GM18508 (cell line): Measurements from ENCODE around the gene UCN.

Experiments
- ATAC-seq: cut with Tn5 transposase; IDR thresholded peaks from one replicate; pipeline ENCODE4 v1.9.1; 2021; ENCODE audit warnings: moderate number of reproducible peaks; ENCODE audit not compliant: insufficient read depth, unreplicated experiment

Gene UCN

DNA sequence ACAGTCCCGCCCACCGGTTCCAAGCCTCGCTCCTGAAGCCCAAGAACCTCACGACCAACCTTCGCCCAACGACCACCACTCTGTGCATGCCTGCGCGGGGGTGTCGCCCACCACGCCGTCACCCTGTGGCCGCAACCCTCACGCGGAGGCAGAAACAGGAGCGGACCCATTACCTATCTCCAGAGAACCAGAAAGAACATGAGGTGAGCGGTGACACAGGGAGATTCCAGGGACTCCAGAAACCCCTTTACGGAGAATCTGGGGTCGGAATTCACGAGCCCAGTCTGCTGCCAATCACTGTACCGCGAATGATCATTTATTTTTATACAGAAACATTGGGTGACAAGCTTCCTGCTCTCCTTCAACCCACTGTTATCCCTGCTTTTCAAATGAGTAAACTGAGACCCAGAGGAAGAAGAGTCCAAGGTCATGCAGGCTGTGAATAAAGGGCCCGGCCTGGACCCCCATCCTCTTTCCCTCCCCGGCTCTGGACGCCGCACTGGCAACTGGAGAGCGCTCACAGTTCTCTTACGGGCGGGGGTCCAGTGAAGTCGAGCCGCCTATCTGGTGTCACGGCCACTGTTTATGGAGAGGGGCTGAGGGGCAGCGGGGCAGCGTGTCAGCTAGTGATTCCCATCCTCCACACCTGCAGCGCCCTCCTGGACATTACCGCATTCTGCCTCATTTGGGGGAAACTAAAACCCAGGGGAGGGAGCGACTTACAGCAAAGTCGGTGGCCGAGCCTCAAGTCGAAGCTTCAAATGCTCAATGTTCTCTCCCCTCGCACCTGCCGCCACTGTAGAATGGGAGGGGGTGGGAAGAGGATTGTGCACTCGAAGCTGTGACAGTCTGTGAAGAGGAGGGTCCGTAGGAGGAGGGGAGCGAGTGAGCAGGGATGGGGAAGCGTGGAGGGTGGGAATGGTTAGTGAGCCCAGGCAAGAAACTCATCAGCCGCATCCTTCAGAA lies 44.7 kb downstream of the UCN start:
- ATAC-seq = no peak

DNA sequence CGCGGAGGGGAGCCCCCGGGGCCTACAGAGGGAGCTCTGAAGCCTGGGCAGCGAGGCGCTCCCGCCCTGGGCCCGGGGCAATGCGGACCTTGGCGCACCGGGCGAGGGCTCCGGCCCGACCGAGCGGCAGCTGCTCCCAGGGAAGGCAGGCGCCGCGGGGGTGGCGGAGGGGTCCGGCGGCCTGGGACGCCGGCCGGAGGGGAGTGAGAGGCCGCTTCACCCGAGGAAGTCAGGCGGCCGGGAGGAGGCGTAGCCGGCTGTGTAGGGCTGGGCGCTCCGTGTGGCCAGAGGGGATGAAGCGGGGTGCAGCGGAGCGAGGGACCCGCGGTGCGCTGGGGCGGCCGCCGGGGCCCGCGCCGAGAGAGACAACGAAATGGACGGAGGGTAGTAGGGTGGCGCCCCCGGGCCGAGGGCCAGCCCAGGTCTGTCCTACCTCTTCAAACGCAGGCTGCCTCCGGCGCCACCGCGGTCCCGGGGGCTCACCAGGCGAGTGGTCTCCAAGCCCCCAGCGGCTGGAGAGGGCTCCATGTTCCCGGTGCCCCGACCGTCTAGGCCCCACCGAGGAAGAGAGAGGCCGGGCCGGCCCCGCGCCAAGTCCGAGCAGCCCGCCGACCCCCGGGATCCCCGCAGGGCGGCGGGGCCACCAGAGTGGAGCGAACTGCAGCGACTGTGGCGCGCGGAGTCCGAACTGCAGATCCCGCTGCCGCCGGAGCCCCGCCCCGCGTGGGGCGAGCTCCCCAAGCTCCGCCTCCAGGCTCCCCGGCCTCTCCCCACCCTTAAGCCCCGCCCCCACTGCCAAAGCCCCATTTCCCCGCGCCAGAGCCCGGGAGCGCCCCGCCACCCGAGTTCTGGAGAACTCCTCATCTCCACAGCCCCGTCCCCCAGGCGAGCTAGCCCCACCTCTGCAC lies 45.6 kb downstream of the UCN start, which contains the start of gene SLC30A3:
Gene SLC30A3, minus strand, starts transcription at position 669 of the 908 bp plus-strand sequence. Its CDS starts 141 bp downstream, at position 528.
- no peak for ATAC-seq

DNA sequence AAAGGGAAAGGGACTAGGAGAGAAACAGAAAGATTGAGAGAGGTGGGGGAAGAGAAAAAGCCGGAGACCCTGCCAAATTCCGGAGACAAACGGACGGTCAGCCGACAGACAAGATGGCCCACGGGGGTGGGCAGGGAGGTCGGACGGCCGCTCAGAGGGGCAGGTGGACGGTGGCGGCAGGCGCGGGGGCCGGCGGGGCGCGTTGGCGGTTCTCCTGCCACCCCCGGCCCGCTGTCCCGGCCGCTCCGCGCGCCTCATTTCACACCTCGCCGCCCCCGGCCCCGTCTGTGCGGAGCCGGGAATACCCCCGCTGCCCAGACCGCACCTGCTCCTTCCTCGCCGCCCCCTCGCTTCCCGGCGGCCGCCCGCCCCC lies 46.3 kb downstream of the UCN start:
- no peak for ATAC-seq

DNA sequence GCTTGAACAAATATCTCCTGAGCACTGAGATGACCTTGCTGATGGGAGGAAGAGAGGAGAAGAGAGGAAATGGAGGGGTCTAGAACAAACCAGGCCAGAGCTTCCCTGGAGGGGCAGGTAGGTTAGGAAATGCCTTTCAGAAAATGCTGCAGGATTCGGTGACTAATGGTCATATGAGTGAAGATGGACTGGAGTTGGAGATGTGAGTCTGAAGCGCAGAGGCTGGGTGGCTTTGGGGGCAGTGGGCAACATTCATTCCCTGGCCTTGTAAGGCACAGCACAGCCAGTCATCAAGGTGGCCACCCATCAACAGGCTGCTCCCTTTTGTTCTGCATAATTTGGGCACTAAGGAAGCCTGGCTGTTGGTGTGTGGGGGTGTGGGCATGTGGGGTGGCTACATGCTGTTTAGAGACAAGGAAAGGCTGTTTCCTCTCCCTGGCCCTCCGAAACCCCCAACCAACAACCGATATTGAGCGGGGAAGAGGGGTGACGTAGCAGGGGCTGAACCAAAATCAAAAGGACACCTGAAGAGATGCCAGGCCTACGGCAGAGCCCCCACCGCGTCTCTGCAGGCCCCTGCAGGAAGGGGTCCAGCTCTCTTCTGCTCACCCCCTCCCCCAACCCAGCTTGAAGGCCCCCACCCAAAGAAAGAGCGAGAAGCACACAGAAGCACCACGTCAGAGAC lies 46.9 kb downstream of the UCN start:
- ATAC-seq = no peak

DNA sequence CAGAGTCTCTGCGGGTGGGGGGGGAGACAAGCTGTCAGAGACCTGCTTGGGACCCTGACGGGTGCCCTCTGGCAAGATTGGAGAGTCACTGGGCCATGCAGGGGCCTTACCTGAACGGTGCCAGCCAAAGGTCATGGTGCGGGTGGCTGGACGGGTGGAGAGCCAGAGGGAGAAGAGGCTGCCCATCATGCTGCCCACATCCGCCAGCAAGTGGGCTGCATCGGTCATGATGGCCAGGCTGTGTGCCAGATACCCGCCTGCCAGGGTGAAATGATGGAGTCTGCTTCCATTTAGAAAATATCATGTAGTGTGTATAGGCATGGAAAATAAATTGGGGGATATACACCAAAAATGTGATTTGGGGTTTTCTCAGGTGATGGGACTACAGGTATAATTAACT lies 50.2 kb downstream of the UCN start:
- ATAC-seq = no peak
